Activated CD8-positive, alpha-beta memory T cell treated with anti-CD3 and anti-CD28 coated beads for 4 hours (primary cell): ENCODE measurements around the gene TRIM37.
"Not testable (repeated sequence)": the region's sequence is repeated elsewhere in the genome, so short reads cannot be mapped to it uniquely, and the experiment has no call there.

ENCODE experiments used
- DNase-seq, 2 donors: peaks; one replicate each; pipeline ENCODE4 v3.0.0-alpha.2; 2020; ENCODE audit warnings: low read depth in 2 of 2

Gene TRIM37

DNA sequence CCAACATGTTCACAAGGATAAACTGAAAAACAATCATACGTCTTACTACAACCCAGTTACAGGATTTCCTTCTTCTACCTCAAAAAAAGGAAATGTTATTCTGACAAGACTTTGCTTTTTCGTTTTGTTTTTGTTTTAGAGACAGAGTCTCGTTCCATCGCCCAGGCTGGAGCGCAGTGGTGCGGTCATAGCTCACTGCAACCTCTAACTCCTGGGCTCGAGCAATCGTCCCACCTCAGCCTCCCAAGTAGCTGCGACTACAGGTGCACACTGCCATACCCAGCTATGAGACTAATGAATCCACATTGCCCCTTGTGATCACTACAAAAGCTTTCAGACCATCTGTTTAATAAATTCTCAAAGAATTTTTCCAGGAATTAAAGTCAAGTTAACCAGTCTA lies 8.8 kb upstream of the TRIM37 start:
- no peak for DNase-seq

DNA sequence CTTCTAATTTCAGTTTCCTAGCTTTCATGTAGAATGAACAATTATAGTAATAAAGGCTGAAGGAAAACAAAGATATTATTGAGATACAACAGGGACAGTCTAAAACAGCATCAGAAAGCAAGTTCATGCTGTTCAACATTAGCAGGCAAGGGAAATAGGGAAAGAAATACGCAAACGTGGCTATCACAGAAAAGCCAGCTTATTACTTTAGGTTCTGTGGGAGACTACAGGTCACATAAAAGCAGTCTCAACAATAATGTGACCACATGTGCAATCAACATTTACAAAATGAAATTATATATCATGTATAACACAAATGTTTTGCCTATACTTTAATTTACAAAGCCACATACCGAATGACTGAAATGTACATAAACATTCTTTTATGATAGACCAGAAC lies 4.9 kb upstream of the TRIM37 start:
- DNase-seq: no peak

DNA sequence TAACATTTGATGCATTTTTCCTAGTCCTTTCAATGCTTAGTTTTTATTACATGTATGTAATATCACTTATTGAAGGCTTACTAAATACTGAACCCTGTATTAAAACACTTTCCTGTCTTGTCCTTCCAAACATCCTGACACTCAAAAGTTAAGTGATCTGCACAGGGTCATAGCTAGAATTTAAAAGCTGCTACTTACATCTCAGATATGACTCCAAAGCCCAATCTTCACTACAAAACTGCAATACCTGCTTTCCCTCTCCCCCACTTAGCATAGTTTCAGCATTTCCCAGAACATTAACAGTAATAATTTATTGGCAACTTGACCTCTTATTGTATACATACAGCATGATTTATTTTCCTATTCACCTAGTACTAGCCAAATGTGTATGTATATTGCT lies 4.3 kb upstream of the TRIM37 start:
- DNase-seq: no peak

DNA sequence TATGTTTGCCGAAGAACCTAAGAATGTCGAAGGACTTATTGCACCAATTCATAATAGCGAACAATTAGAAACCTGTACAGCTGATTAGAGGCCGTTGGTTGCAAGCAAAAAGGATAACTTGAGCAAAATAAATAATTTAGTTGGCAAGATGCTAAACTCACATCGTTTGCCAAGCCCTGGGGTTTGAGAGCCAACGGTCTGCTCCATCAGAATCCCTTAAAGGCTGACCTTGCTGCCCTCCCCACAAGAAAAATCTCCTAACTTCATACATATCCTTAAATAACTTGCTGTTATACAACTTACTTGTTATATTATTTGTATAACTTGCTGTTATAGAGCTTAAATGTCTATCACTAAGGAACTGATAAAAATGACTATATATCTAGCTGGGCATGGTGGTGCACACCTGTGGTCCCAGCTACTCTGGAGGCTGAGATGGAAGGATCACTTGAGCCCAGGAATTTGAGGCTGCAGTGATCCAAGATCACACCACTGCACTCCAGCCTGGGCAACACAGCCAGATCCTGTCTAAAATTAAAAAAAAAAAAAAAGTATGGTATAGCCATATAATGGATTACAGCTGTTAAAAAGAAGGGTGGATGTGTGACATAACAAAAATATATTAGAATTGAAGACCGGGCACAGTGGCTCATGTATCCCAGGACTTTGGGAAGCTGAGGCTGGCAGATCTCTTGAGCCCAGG lies 1.9 kb upstream of the TRIM37 start:
- no peak for DNase-seq

DNA sequence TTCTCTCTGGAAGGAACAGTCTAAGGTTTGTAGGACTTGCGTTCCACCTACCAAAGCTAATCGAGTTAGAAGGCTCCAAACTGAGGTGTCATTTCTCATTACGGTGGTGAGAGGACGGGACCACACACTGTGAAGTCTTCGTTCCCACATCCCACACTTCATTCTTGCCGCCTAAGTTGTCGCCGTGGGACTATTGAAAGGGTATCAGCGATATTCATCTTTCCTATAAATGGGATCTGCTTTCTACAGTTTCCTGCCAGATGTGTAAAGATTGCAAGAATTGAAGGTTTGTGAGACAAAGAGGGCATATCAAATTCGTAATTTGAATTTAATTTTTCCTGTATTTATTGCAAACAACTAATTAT lies 608 bp upstream of the TRIM37 start:
- no peak for DNase-seq

DNA sequence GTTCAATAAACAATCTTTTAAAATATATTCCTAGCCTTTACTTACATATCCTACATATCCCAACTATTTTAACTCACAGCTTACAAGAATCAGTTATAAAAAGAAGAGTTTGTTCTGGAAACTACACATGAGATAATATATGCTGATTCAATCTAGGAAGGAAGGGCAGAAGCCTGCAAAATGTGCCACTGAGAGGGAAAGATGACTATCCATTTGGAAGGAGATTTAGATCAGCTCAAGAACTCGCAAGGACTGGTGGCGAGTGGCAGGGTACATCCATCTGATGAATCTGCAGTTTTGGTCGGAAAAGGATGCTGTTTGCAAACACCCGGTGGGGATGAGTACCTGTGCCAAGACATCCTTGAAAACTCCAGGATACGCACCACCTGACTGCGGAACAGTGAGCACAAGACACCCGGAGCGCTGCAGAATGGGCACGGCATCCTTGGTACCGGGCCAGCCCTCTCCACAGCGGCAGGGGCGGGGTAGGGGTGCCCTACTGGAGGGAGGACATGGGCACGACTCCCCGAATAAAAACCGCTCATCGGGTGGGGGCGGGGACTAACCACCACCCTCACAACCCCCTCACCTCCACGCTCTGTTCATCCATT lies 723 bp downstream of the TRIM37 start:
- DNase-seq: peak; percentile 44 to 52

DNA sequence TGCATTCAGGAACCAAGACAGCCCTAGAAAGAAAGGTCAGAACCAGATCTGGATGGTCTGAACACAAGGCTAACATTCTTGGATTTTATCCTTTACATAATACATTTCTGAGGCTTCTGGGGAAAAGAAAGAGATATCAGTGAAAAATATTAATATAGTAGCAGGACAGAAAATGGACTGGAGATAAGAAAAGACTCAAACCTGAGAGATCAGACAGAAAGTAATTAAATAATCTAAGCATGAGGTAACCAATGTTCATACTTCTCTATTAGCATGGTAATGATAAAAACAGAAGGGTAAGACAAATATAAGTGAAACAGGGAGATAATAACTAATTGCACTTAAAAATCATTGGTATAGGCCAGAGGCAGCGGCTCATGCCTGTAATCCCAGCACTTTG lies 5.5 kb downstream of the TRIM37 start:
- no peak for DNase-seq

DNA sequence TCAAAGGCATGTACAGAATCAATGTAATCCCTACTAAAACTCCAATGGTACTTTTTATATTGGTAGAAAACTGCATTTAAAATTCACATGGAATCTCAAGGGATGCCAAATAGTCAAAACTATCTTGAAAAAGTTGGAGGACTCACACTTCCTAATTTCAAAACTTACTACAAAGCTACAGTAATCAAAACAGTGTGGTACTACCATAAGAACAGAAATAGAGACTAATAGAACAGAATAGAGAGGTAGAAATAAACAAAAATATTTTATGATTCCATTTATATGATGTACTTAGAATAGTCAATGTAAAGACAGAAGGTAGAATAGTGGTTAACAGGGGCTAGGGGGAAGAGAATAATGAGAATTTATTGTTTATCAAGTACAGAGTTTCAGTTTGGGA lies 8.8 kb downstream of the TRIM37 start:
- DNase-seq: no peak

DNA sequence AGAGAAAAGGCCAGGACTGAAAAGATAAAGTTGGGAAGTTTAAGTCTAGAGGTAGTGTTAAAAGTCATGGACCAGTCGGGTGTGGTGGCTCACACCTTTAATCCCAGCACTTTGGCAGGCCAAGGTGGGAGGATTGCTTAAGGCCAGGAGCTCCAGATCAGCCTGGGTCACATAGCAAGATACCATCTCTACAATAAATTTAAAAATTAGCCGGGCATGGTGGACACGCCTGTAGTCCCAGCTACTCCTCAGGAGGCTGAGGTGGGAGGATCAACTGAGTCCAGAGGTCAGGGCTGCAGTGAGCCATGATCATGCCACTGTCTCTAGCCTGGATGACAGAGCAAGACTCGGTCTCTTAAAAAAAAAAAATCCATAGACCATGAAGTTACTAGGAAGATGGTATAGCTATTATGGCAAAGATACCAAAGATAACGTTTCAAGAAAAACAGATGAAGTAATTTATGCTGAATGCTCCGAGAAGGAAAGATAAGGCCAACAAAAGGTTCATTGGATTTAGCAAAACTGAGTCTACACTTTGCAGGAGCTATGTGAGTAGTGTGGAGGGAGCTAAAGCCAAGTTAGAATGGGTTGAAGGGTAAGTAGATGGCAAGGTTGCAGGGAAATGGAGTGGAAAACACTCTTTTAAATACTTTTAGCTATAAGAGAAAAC lies 11.7 kb downstream of the TRIM37 start:
- DNase-seq: no peak

DNA sequence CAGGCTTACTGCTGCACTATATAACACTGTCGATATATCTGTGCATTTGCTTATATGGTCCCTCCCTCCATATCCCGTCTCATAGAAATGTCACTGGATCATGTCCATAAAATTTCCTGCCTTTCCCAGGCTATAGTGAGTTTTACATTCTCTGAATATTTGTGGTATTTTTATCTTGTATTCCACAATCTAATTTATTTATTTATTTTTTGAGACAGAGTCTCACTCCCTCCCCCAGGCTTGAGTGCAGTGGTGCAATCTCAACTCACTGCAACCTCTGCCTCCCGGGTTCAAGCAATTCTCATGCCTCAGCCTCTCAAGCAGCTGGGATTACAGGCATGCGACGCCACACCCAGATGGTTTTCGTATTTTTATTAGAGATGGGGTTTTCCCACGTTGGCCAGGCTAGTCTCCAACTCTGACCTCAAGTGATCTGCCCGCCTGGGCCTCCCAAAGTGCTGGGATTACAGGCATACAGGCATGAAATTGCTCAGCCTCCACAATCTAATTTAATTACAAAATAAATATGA lies 12.9 kb downstream of the TRIM37 start:
- no peak for DNase-seq

DNA sequence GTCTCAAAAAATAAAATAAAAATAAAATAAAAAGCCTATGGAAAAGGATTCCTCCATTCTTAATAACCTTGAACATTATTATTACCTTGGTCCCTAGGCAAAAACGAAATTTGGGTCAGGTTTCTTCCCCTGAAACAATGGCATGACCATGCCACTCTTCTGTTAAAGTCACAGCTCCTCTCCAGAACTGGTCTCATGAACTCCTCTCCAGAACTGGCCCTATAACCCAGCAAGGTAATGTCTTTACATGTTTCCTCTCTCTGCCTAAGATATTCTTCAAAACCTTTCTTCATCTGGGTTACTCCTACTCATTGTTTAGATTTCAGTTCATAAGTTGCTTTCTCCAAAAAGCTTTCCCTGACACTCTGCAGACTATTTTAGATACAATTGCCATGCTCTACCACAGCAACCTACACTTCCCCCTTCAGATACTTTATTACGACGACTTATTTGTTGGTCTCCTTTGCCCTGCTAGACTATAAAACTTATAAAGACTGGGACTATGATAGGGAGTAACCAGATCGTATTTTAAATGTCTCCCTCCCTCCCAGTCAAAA lies 13.5 kb downstream of the TRIM37 start:
- DNase-seq: no peak

DNA sequence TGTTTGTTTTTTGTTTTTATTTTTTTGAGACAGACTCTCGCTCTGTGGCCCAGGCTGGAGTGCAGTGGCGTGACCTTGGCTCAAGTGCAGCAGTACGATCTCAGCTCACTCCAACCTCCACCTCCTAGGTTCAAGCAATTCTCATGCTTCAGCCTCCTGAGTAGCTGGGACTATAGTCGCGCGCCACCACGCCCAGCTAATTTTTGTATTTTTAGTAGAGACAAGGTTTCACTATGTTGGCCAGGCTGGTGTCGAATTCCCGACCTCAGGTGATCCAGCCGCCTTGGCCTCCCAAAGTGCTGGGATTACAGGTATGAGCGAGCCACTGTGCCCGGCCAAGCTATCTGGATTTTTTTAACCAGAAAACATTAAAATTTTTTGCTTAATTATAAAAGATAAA lies 16.1 kb downstream of the TRIM37 start:
- DNase-seq: not testable (repeated sequence)

DNA sequence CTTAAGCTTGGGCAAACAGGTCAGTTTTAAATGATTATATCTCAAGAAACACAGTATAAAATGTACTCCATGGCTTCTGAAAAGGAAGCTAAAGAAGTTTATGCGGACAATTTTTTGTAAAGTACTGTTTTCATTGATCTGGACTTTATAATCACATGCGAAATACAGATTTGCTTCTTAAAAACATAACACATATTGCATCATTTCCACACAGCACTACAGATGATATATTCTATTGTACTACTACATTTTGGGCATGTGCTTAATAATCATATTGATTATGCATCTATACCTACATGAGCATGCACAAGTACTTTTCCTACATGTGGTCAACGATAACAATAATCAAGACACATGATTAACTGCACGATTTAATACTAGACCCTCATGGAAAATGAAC lies 22.5 kb downstream of the TRIM37 start:
- DNase-seq: no peak

DNA sequence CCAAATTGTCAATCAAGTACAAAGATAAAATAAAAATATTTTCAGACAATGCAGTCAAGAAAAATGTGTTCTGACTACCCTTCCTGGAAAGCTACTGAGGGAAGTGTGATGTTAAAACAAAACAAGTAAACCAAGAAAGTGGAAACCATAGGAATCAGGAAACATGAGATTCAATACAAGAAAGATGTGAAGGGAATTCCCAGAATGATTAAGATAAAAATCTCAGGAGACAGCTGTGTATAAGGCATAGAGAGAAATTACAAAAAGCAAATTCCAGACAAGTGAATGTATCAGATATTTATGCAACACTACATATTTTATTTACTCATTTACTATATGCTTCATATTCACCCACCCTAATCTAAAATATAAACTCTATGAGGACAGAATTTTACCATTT lies 32.2 kb downstream of the TRIM37 start:
- DNase-seq: no peak

DNA sequence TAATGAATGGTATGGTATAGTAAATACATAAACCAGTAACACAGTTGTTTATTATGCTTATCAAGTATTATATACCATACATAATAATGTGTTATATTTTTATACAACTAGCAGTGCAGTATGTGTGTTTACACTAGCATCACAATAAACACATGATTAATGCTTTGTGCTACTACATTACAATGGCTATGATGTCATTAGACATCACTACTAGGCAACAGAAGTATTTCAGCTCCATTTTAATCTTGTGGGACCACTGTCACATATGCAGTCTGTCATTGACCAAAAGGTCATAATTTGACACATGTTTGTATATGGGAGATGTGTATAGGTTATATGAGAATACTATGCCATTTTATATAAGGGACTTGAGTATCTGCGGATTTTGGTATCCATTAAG lies 32.7 kb downstream of the TRIM37 start:
- no peak for DNase-seq

DNA sequence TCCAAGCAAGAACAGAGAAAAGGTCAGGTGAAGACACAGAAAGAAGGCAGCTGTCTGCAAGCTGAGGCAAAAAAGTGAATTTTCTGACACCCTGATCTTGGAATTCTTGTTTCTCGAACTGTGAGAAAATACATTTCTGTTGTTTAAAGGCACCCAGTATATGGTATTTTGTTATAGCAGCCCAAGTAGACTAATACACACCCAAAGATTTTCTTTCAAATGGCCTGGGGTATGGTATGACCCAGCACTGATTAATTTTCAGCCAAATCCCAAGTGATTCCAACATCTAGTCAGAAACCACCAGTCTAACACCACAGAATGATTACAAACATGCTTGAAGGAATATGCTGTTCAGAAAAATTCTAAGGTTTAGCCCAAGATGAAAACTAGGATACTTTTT lies 36.8 kb downstream of the TRIM37 start:
- no peak for DNase-seq

DNA sequence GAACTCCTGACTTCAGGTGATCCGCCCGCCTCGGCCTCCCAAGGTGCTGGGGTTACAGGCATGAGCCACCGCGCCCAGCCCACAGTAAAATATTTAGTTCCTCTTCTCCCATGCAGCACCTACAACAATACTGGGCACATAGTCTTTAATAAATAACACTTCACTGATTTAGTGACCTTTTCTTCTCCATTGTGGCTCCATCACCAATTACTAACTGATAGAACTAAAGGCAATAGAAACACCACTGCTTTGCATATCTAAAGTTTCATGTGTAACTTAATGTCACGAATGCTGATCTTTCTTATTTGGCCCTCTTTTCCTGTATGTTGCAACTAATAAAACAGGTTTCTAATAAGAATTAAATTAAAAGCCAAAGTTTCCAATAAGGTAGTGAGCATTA lies 38.9 kb downstream of the TRIM37 start:
- no peak for DNase-seq

DNA sequence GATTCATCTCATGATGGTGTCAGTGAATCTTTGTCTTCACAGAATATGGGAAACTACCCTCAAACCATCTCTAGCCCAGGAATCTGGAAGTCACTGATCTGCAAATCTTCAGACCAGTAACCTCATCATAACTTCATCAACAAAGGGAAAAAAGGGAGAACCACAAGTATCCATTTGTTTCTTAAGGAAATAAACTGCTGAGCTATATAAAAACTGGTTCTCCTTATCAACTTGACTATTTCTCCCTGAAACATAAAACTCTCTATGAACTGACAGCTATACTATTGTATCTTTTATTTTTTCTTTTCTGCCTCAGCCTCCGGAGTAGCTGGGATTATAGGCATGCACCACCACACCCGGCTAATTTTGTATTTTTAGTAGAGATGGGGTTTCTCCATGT lies 39.3 kb downstream of the TRIM37 start:
- no peak for DNase-seq

DNA sequence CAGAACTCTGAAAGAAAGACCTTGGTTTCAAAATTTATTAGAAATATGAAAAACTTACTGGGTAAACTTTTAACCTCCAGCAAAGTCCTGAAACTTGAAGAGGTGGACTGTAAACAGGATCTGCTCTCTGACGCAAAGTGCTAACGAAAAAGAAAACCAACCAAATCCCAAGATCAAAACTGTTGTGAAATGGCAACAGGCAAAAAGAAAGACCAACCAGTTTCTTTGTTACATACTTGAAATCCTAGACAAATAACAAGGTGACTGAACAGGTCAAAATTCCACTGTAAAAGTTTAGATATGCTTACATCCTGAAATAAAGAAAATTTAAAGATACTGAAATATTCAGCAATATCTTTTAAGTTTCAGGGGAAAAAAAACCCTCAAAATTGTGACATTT lies 44.2 kb downstream of the TRIM37 start:
- no peak for DNase-seq

DNA sequence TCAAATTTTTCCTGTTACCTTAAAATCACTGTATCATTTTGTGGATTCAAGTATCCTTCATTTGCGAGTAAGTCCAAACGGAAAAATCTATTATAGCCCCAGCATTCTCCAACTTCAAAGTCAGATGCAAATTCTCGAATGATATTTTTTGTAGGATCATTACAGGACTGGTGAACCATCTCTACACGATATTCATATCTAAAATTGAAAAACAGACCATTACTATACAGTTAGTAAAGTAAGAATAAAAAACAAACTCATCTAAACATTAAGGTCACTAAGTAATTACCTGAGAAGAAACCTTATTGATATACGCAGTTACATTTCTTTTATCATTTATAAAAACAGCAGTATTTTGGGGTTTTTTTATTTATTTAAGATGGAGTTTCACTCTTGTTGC lies 49.8 kb downstream of the TRIM37 start:
- DNase-seq: no peak

DNA sequence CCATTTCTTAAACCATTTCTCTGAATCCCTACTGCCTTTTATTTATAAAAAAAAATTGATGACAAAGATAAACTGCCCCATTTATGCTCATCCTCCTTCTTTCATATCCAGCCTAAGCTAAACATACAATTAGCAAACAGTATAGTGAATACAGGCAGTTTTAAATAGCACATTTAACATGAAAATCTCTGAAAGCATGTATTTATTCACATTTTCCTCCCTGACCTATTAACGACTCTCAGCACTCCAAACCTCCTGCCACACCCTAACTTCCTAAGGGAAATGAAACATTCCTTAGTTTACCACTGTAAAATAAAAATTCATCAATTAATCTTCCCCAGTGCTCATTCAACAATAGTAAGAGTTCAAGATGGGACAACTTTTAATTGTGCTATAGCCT lies 56.9 kb downstream of the TRIM37 start:
- DNase-seq: no peak

DNA sequence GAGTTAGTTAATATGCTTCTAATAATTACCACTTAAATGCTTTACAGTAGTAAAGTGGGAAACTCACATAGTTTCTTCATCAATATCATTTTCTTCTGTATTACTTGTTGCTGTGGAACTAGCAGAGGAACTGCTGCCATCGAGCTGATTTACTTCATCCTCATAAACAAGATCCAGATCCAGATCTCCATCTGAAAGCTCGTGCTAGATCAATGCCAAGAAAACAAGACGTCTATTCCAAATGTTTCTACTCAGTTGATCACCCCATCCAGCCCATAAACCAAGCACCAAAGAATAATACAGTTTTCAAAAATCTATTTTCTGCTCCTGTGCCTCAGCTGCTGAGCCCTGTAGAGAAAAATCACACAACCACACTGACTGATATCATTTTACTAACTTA lies 59.1 kb downstream of the TRIM37 start:
- DNase-seq: no peak

DNA sequence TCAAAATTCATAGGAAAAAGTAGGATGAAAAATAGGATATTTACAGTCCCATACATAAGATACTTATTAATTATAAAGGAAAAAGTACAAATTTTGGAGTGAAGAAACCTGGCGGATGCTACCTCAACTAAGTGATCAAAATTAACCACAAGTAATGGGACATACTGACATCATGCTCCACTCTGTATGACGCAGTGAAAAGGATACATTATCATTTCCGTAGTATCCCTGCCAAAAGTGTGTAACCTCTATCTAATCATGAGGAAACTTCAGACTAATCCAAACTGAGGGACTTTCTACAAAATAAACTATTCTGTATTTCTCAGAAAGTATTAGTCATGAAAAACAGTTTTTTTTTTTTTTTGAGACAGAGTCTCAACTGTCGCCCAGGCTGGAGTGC lies 60.5 kb downstream of the TRIM37 start:
- no peak for DNase-seq
